MM.1S (cell line): ENCODE data around the gene RBKS.

Source experiments
- DNase-seq: peaks from one replicate; pipeline ENCODE4 v3.0.0-alpha.2; 2015
- H2AFZ ChIP-seq: fragments of 300-600 bp; sonication (generic); 2 replicates; pipeline ENCODE4 v1.6.0; 2016; ENCODE audit warnings: antibody characterized with exemption, low read length
- H3F3A ChIP-seq: fragments of 300-600 bp; sonication (generic); 2 replicates; pipeline ENCODE4 v1.6.1; 2016; ENCODE audit warnings: mild to moderate bottlenecking, antibody characterized with exemption, low read length, moderate library complexity, mixed read lengths; ENCODE audit not compliant: insufficient read depth
- H3K27ac ChIP-seq: fragments of 300-600 bp; sonication (generic); 2 replicates; pipeline ENCODE4 v1.5.1; 2016; ENCODE audit warnings: mild to moderate bottlenecking, low read length
- H3K27me3 ChIP-seq: fragments of 300-600 bp; sonication (generic); replicated peaks from 2 replicates; pipeline ENCODE4 v1.6.0; 2016; ENCODE audit warnings: low read length; ENCODE audit not compliant: insufficient read depth
- H3K36me3 ChIP-seq: fragments of 300-600 bp; sonication (generic); replicated peaks from 2 replicates; pipeline ENCODE4 v1.6.1; 2016; ENCODE audit warnings: mild to moderate bottlenecking, low read length, mixed read lengths; ENCODE audit not compliant: insufficient read depth
- H3K4me1 ChIP-seq: fragments of 300-600 bp; sonication (generic); 2 replicates; pipeline ENCODE4 v1.6.1; 2016; ENCODE audit warnings: low read length, mixed read lengths
- H3K4me2 ChIP-seq: fragments of 300-600 bp; sonication (generic); 2 replicates; pipeline ENCODE4 v1.6.0; 2016; ENCODE audit warnings: low read depth, low read length
- H3K4me3 ChIP-seq: fragments of 300-600 bp; sonication (generic); 2 replicates; pipeline ENCODE4 v1.5.1; 2016; ENCODE audit warnings: low read length, mixed read lengths
- H3K79me2 ChIP-seq: fragments of 300-600 bp; sonication (generic); 2 replicates; pipeline ENCODE4 v1.6.1; 2016; ENCODE audit warnings: mixed run types, low read length, mixed read lengths
- H3K9ac ChIP-seq: fragments of 300-600 bp; sonication (generic); 2 replicates; pipeline ENCODE4 v1.6.1; 2016; ENCODE audit warnings: low read length, mixed read lengths
- H3K9me2 ChIP-seq: fragments of 300-600 bp; sonication (generic); replicated peaks from 2 replicates; pipeline ENCODE4 v1.6.1; 2016; ENCODE audit warnings: mild to moderate bottlenecking, low read length, mixed read lengths; ENCODE audit not compliant: insufficient read depth
- H3K9me3 ChIP-seq: fragments of 300-600 bp; sonication (generic); replicated peaks from 2 replicates; pipeline ENCODE4 v1.6.1; 2016; ENCODE audit warnings: mild to moderate bottlenecking, low read length, mixed read lengths; ENCODE audit not compliant: insufficient read depth
- H4K20me1 ChIP-seq: fragments of 300-600 bp; sonication (generic); 2 replicates; pipeline ENCODE4 v1.6.1; 2016; ENCODE audit warnings: mild to moderate bottlenecking, low read length, moderate library complexity, mixed read lengths; ENCODE audit not compliant: insufficient read depth
- EZH2 ChIP-seq: fragments of 300-600 bp; sonication (generic); optimal IDR thresholded peaks from 2 replicates; pipeline ENCODE3; 2017; ENCODE audit warnings: low read depth, mild to moderate bottlenecking, antibody characterized with exemption, low read length, mixed read lengths
- EZH2phosphoT487 ChIP-seq: fragments of 300-600 bp; sonication (generic); IDR thresholded peaks from 2 replicates; pipeline ENCODE4 v1.6.1; 2018; ENCODE audit warnings: antibody characterized with exemption, low read length
- TF ChIP-seq, protein P1 (sequence below): fragments of 300-600 bp; sonication (generic); IDR thresholded peaks from 2 replicates; pipeline ENCODE4 v1.5.1; 2016; ENCODE audit warnings: antibody characterized with exemption, low read length, mixed read lengths

RBKS gene

GRCh38 chr2:27915191-27915590, 25.0 kb upstream of the RBKS start:
- DNase-seq = no peak
- no peaks in the 10 kb centered on the region for H3K27me3 ChIP-seq
- H3K4me1 ChIP-seq = no peaks in the 10 kb centered on the region
- no peak overlapping the region for H3K27ac ChIP-seq
- H3K9me2 ChIP-seq = no peaks in the 10 kb centered on the region
- H2AFZ ChIP-seq = no peak overlapping the region
- no peak overlapping the region for H3K4me3 ChIP-seq
- H3K9ac ChIP-seq = no peak overlapping the region
- H3K9me3 ChIP-seq = no peaks in the 10 kb centered on the region
- no peaks in the 10 kb centered on the region for H3K36me3 ChIP-seq
- H3K79me2 ChIP-seq = no peaks in the 10 kb centered on the region
- H4K20me1 ChIP-seq = no peaks in the 10 kb centered on the region
- no peaks in the 10 kb centered on the region for H3F3A ChIP-seq
- TF ChIP-seq, protein P1, sequence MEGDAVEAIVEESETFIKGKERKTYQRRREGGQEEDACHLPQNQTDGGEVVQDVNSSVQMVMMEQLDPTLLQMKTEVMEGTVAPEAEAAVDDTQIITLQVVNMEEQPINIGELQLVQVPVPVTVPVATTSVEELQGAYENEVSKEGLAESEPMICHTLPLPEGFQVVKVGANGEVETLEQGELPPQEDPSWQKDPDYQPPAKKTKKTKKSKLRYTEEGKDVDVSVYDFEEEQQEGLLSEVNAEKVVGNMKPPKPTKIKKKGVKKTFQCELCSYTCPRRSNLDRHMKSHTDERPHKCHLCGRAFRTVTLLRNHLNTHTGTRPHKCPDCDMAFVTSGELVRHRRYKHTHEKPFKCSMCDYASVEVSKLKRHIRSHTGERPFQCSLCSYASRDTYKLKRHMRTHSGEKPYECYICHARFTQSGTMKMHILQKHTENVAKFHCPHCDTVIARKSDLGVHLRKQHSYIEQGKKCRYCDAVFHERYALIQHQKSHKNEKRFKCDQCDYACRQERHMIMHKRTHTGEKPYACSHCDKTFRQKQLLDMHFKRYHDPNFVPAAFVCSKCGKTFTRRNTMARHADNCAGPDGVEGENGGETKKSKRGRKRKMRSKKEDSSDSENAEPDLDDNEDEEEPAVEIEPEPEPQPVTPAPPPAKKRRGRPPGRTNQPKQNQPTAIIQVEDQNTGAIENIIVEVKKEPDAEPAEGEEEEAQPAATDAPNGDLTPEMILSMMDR = no peak
- no peak for TF ChIP-seq EZH2
- no peak for TF ChIP-seq EZH2phosphoT487
- no peak overlapping the region for H3K4me2 ChIP-seq

GRCh38 chr2:27914805-27915175, 24.6 kb upstream of the RBKS start:
- H4K20me1 ChIP-seq = no peaks in the 10 kb centered on the region
- H3K4me3 ChIP-seq = no peak overlapping the region
- H2AFZ ChIP-seq = no peak overlapping the region
- no peak overlapping the region for H3K4me2 ChIP-seq
- H3F3A ChIP-seq = no peaks in the 10 kb centered on the region
- H3K9me3 ChIP-seq = no peaks in the 10 kb centered on the region
- no peaks in the 10 kb centered on the region for H3K79me2 ChIP-seq
- no peaks in the 10 kb centered on the region for H3K4me1 ChIP-seq
- no peak overlapping the region for H3K9ac ChIP-seq
- H3K36me3 ChIP-seq = no peaks in the 10 kb centered on the region
- no peaks in the 10 kb centered on the region for H3K27me3 ChIP-seq
- TF ChIP-seq EZH2 = no peak
- TF ChIP-seq EZH2phosphoT487 = no peak
- TF ChIP-seq, protein P1 = no peak
- no peak for DNase-seq
- no peak overlapping the region for H3K27ac ChIP-seq
- no peaks in the 10 kb centered on the region for H3K9me2 ChIP-seq

DNA sequence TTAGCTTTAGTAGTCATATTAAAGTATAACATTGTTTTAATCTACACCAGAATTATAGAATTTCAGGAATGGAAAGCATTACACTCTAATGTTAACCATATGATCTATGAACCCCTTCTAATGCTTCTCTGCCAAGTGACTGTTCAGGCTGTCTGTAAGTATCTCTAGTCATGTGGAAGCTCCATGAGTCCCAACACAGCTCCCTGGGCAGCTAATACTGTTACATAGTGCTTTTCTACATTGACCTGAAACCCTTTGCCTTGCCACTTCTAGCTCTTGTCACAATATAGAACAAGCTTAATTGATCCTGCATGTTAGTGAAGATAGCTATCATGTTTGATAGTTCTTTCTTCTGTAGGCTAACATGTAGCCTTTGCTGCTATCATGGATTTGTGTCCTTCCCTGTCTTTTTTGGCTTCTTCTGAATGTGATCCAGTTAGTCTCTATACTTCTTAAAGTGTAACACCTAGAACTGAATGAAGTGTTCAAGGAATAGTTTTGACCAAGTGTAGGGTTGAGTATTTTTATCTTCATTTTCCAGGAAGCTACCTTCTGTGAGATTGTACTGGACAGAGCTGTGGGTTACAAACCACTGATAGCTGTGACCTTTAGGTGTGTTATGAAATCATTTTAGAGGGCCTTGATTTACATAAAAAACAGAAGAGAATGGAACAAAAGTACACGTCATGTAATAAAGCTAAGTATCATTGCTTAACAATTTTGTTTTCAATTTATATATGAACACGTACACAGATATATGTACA, 24.0 kb upstream of the RBKS start:
- H4K20me1 ChIP-seq = no peaks in the 10 kb centered on the region
- TF ChIP-seq, protein P1 = no peak
- TF ChIP-seq EZH2 (no peak), EZH2phosphoT487 (no peak)

More for the DNA sequence above, 24.0 kb upstream of the RBKS start:
- Histone ChIP-seq H3K9me2 (no peaks in the 10 kb centered on the region), H3K27me3 (no peaks in the 10 kb centered on the region), H3K4me3 (no peak overlapping the region), H3K27ac (no peak overlapping the region), H3K79me2 (no peaks in the 10 kb centered on the region), H3K9ac (no peak overlapping the region), H2AFZ (no peak overlapping the region), H3K4me2 (no peak overlapping the region), H3K36me3 (no peaks in the 10 kb centered on the region), H3K9me3 (no peaks in the 10 kb centered on the region), H3K4me1 (no peaks in the 10 kb centered on the region), H3F3A (no peaks in the 10 kb centered on the region)
- no peak for DNase-seq
